CMK (cell line): ENCODE data around the gene PDE4D.
"Not testable (repeated sequence)": the region's sequence is repeated elsewhere in the genome, so short reads cannot be mapped to it uniquely, and the experiment has no call there.

ENCODE experiments used
- DNase-seq: peaks from one replicate; pipeline ENCODE4 v3.0.0-alpha.2; 2010; ENCODE audit warnings: low read depth

Gene PDE4D

GRCh38 chr5:59703789-59704188 is 189.7 kb downstream of the PDE4D start:
- no peak for DNase-seq

- DNase-seq: no peak
Observed at GRCh38 chr5:59698207-59699178, 195.0 kb downstream of the PDE4D start.

- no peak for DNase-seq
Observed at GRCh38 chr5:59694411-59694810, 199.1 kb downstream of the PDE4D start.

GRCh38 chr5:59693492-59694309 is 199.8 kb downstream of the PDE4D start:
- DNase-seq: no peak

GRCh38 chr5:59685793-59686192 is 207.7 kb downstream of the PDE4D start:
- no peak for DNase-seq

GRCh38 chr5:59685191-59685530 is 208.4 kb downstream of the PDE4D start:
- no peak for DNase-seq

- no peak for DNase-seq
Observed at GRCh38 chr5:59684388-59685190, 208.9 kb downstream of the PDE4D start.

- DNase-seq: no peak
Observed at GRCh38 chr5:59683311-59683710, 210.2 kb downstream of the PDE4D start.

- DNase-seq: no peak
Observed at GRCh38 chr5:59682542-59682941, 211.0 kb downstream of the PDE4D start.

- no peak for DNase-seq
Observed at GRCh38 chr5:59678943-59679342, 214.6 kb downstream of the PDE4D start.

- no peak for DNase-seq
Observed at GRCh38 chr5:59674763-59675162, 218.8 kb downstream of the PDE4D start.

- no peak for DNase-seq
Observed at GRCh38 chr5:59673438-59674058, 220.0 kb downstream of the PDE4D start.

- DNase-seq: no peak
Observed at GRCh38 chr5:59666440-59667068, 227.0 kb downstream of the PDE4D start.

- not testable (repeated sequence) for DNase-seq
Observed at GRCh38 chr5:59665832-59666203, 227.7 kb downstream of the PDE4D start.

- no peak for DNase-seq
Observed at GRCh38 chr5:59665086-59665831, 228.3 kb downstream of the PDE4D start.

GRCh38 chr5:59661954-59662615 is 231.4 kb downstream of the PDE4D start:
- DNase-seq: no peak

- no peak for DNase-seq
Observed at GRCh38 chr5:59661311-59661710, 232.2 kb downstream of the PDE4D start.

- no peak for DNase-seq
Observed at GRCh38 chr5:59660737-59661136, 232.8 kb downstream of the PDE4D start.

GRCh38 chr5:59656351-59657254 is 236.9 kb downstream of the PDE4D start:
- peak; percentile 92 for DNase-seq
